ENCODE measurements around the gene HNRNPCL4.
"Not testable (repeated sequence)": the region's sequence is repeated elsewhere in the genome, so short reads cannot be mapped to it uniquely, and the experiment has no call there.

The HNRNPCL4 gene

GRCh38 chr1:13165531-13165930 is at the start of gene HNRNPCL4:
TSS of gene HNRNPCL4 (minus strand) at chr1:13165631. CDS start at chr1:13165467, 164 bp downstream.
- not testable (repeated sequence) for H3K4me3 ChIP-seq (ENCODE audit: low read depth, low read length); DNase-seq (ENCODE audit: low read depth)

DNA sequence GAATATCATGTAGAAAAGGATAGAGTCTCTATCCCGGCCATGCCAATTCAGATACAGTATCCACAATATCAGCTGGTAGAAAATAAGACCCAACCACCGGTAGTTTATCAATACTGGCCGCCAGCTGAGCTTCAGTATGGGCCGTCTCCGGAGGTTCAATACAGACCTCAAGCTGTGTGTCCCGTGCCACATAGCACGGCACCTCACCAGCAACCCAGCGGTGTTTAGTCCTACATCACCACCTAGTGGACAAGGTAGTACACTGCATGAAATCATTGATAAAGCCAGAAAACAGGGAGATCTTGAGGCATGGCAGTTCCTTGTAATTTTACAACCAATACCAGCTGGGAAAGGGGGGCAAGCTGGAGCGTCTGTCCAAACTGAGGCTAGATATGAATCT is 43.3 kb upstream of the HNRNPCL4 start:
- H3K4me3 ChIP-seq (ENCODE audit: low read depth, low read length); DNase-seq (ENCODE audit: low read depth): not testable (repeated sequence)

DNA sequence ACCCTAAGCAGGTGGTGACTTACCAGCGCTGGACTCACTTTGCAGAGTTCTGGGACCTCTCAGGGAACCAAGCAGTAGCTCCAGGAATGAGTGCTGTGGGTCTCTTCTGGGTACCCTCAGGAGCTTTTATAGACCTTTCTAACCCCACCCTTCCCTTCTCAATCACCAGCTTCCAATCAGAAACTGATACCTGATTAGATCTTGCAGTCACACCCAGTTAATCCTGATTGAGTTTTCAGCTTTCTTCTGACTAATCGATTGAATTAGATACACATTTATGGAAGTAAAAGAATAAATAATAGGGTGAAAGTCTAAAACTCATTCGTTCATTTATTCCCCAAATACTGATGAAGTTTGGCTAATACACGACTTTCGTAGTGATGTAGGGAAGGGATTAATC is 35.9 kb upstream of the HNRNPCL4 start, which contains the start of gene PRAMEF13:
Gene PRAMEF13 (minus strand): TSS at position 101 of the 400 bp plus-strand sequence. CDS start 1,820 bp downstream, outside the sequence.
- H3K4me3 ChIP-seq (ENCODE audit: low read depth, low read length); DNase-seq (ENCODE audit: low read depth): not testable (repeated sequence)

DNA sequence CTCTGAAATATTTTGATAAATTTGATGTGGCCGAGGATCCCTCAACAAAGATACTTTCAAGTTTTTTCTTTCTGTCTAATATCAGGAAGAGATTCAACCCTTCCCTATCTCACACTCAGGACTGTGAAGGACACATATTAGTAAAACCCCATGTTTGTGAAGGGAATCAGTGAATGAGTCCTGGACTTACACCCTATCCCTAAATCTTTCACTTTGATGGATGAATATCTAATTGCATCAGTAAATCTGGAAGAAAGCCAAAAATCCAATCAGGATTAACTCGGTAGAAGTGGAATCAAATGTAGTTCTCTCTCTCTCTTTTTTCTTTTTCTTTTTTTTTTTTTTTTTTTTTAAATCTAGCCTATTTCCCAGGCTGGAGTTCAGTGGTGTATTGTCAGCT is 6.1 kb upstream of the HNRNPCL4 start, which contains the start of gene PRAMEF9:
Gene PRAMEF9 (plus strand): TSS at position 301 of the 400 bp plus-strand sequence. CDS start 3,433 bp downstream, outside the sequence.
- not testable (repeated sequence) for H3K4me3 ChIP-seq (ENCODE audit: low read depth, low read length); DNase-seq (ENCODE audit: low read depth)

DNA sequence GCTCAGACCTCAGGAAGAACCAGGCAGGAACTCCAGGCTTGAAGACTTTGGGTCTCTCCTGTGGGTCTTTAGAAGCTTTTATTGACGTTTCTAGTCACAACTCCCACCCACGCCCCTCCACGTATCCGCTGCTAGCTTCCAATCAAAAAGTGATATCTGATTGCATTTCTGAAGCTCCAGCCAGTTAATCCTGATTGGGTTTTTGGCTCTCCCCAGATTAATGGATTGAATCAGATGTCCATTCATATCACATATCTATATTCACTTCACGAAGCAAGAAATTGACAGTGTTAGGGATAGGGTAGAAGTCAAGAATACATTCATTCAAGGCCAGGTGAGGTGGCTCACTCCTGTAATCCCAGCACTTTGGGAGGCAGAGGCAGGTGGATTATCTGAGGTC is 9.5 kb downstream of the HNRNPCL4 start, which contains the start of gene PRAMEF26:
Gene PRAMEF26 (minus strand): TSS at position 101 of the 400 bp plus-strand sequence. CDS start 2,914 bp downstream, outside the sequence.
- not testable (repeated sequence) for DNase-seq (ENCODE audit: low read depth); H3K4me3 ChIP-seq (ENCODE audit: low read depth, low read length)

DNA sequence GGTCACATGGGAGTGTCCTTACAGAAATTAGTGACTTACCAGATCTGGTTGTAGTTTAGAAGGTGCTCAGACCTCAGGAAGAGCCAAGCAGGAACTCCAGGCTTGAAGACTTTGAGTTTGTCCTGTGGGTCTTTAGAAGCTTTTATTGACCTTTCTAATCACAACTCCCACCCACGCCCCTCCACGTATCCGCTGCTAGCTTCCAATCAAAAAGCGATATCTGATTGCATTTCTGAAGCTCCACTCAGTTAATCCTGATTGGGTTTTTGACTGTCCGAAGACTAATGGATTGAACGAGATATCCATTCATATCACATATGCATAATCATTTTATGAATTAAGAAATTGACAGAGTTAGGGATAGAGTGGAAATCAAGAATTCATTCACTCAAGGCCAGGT is 48.7 kb downstream of the HNRNPCL4 start, which contains the start of gene HNRNPCL2:
Gene HNRNPCL2 (minus strand): TSS at position 101 of the 400 bp plus-strand sequence. CDS start 454 bp downstream, outside the sequence.
- DNase-seq (ENCODE audit: low read depth); H3K4me3 ChIP-seq (ENCODE audit: low read depth, low read length): not testable (repeated sequence)
